HG03025 (cell line): ENCODE data around the gene ASMTL.
"Not testable (repeated sequence)": the region's sequence is repeated elsewhere in the genome, so short reads cannot be mapped to it uniquely, and the experiment has no call there.

Experiments used
- ATAC-seq: cut with Tn5 transposase; IDR thresholded peaks from one replicate; pipeline ENCODE4 v1.9.1; 2021; ENCODE audit warnings: mild to moderate bottlenecking, moderate library complexity; ENCODE audit not compliant: unreplicated experiment, low FRiP score

The ASMTL gene

GRCh38 chrX:1391707-1392375 is 60.9 kb downstream of the ASMTL start, which contains the start of gene SLC25A6:
Gene SLC25A6, minus strand, starts transcription at chrX:1392113. Its CDS starts 104 bp downstream, at chrX:1392009.
- peak; percentile 86 for ATAC-seq

- ATAC-seq = no peak
These were observed 61.4 kb downstream of the ASMTL start for GRCh38 chrX:1391370-1391706.

- no peak for ATAC-seq
These were observed 61.9 kb downstream of the ASMTL start for GRCh38 chrX:1390621-1391369.

GRCh38 chrX:1389993-1390285 is 62.8 kb downstream of the ASMTL start:
- ATAC-seq = no peak

GRCh38 chrX:1389181-1389992 is 63.3 kb downstream of the ASMTL start:
- no peak for ATAC-seq

DNA sequence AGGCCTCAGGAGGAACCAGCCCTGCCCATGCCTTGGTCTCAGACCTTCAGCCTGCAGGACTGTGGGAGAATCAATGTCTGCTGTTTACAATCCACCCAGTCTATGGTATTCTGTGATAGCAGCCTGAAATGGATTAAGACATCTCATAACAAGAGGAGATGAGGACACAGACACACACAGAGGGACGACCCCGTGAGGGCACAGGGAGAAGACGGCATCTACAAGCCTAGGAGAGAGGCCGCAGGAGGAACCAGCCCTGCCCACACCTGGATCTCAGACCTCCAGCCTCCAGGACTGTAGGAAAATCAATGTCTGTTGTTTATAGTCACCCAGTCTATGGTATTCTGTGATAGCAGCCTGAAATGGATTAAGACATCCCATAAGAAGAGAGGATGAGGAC is 64.1 kb downstream of the ASMTL start:
- ATAC-seq = no peak

- ATAC-seq = no peak
These were observed 65.5 kb downstream of the ASMTL start for GRCh38 chrX:1387141-1387776.

DNA sequence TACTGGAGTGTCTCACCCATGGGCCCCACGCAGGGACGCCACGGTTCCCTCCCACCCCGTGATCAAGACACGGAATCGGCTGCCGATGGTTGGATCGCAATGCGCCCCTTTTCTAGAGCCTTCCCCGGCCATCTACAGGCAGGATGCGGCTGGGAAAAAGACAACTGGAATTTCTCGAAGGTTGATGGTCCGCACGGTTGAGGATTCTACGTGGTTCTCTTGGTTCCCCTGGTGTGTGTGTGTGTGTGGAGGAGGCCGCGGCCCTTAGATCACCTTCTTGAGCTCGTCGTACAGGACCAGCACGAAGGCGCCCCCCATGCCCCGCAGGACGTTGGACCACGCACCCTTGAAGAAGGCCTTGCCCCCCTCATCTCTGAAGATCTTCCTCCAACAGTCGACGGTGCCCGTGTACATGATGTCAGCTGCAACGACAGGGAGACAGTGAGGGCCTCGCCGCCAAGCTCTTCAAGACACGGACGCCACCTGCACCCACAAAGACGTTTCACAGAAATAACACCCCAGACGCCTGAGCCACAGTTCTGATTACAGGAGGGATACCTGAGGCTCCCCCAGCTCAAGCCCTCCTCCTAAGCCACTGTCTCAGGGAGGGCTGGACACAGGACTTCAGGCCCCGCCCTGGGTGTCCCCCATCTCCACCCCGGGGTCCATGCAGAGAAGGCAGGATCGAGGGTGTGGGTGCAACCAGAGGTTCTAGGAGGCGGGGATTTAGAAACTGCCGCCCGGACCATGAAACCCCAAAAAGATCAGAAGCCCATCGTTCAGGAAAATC is 66.2 kb downstream of the ASMTL start:
- ATAC-seq = no peak

DNA sequence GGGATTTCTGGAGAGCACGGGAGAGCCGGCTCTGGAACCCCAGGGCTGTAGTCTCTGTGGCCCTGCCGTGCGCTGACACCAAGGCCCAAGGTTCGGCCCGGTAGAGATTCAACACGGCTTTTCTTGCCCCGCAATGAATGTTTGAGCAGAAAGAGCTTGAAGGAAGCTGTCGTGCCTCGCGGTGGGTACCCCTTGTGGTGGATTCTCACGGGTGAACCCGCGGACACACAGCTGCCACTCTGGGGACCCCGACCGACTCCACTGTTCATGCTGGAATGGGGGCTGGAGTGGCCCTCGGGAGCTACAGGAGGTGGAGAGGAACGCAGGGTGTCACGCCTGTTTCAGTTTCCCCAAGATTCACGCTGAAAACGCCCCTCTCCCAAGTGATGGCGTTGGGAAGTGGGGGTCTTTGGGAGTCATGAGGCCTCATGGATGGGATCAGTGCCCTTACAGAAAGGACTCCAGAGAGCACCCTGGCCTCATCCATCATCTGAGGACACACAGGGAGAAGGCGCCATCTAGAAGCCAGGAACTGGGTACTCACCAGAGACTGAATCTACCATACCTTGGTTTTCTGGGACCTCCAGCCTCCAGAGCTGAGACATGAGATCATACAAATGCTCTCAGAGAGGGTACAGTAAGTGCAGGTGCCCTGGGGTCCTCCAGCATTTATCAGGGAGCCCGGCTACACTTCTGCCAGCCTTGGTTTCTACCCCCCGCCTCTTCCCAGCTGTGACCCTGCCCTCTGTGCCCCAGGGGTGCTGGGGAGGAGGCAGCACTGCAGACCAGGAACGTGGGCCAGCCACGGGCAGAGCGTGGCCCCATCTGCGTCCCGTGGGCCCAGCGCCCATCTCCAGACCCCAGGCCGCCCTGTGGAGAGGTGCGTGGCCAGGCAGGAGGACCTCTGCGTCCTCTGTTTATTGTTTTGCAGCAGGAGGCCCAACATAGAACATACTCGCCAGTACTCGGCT is 67.2 kb downstream of the ASMTL start:
- ATAC-seq = no peak

DNA sequence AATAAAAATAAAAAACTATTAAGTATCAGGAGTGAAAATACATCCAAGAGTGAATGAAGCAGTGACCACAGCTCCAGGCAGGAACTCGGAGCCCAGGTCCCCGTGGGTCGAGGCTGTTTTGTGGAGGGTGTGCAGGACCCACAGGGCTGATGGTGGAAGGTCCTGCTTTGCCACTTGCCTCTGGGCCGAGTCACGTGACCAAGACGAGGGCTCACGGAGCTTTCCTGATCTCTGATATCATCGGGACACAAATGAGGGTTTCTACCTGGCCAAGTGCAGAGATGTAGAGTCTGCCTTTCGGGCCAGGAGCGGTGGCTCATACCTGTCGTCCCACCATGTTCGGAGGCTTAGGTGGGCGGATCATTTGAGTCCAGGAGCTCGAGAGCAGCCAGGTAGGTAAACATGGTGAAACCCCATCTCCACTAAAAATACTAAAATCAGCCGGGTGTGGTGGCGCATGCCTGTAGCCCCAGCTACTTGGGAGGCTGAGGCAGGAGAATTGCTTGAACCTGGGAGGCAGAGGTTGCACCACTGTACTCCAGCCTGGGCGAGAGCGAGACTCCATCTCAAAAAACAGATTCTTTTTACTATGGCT is 68.0 kb downstream of the ASMTL start:
- ATAC-seq = no peak

DNA sequence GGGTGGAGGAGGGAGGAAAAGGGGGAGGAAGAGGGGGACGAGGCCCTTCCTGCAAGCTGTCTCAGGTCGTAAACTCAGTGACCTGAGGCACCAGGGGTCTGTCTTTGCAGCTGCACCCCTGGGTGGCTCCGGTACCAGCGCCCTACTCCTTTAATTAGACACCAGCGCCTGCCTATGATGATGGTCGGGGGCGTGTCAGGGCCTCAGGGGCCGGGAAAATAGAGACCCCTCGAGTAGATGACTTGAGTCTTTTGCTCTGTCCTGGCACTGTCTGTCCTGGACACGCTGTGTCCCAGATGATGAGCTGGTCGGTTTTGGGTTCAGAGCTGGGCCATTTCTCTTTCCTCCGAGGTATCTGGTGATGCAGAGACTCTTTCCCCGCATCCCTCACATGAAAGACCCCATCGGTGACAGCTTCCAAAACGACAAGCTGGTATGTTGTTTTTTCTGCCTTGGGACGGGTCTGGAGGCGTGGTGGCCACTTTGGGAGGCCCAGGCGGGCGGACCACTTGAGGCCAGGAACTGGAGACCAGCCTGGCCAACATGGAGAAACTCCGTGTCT is 72.0 kb downstream of the ASMTL start:
- no peak for ATAC-seq

GRCh38 chrX:1378306-1378759 is 74.4 kb downstream of the ASMTL start:
- ATAC-seq = no peak

DNA sequence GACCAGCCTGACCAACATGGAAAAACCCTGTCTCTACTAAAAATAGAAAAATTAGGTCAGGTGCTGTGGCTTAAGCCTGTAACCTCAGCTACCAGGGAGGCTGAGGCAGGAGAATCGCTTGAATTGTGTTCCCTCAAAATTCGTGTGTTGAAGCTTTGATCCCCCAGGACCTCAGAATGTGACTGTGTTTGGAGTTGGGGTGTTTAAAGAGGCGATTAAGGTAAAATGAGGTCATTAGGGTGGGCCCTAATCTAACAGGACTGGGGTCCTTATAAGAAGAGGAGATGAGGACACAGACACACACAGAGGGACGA is 84.4 kb downstream of the ASMTL start:
- ATAC-seq = no peak

- ATAC-seq = not testable (repeated sequence)
These were observed 86.3 kb downstream of the ASMTL start for GRCh38 chrX:1366363-1366762.

DNA sequence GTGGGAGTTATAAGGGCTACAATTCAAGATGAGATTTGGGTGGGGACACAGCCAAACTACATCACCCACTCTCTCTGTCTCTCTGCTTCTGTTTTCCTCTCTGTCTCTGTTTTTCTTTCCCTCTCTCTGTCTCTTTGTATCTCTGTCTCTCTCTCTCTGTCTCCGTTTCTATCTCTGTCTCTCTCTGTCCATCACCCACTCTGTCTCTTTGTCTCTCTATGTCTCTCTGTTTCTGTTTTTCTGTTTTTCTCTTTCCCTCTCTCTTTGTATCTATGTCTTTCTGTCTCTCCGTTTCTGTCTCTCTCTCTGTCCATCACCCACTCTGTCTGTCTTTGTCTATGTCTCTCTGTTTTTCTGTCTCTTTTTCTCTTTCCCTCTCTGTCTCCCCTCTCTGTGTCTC is 90.8 kb downstream of the ASMTL start:
- no peak for ATAC-seq

GRCh38 chrX:1361275-1361674 is 91.4 kb downstream of the ASMTL start:
- no peak for ATAC-seq

DNA sequence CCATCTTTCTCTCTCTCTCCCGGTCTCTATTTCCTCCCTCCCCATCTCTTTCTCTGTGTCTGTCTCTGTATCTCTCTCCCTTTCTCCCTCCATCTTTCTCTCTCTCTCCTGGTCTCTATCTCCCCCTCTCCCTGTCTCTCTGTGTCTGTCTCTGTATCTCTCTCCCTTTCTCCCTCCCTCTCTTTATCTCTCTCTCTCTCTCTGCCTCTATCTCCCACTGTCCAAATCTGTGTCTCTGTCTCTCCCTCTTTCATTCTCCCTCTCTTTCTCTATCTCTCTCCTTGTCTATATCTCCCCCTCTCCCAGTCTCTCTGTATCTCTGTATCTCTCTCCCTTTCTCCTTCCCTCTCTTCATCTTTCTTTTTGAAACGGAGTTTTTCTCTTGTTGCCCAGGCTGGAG is 92.5 kb downstream of the ASMTL start:
- no peak for ATAC-seq

GRCh38 chrX:1359477-1359873 is 93.2 kb downstream of the ASMTL start:
- no peak for ATAC-seq
